Measurements from ENCODE around the gene RBM43. TPM values are rescaled to one million over a fixed set of nuclear protein-coding genes. Genes with fewer than 3 reads are reported as not detected.

RBM43 gene
- total RNA-seq, 4 donors from 2014 or later, result 0.51 to 1.9 (median 0.92) TPM

DNA sequence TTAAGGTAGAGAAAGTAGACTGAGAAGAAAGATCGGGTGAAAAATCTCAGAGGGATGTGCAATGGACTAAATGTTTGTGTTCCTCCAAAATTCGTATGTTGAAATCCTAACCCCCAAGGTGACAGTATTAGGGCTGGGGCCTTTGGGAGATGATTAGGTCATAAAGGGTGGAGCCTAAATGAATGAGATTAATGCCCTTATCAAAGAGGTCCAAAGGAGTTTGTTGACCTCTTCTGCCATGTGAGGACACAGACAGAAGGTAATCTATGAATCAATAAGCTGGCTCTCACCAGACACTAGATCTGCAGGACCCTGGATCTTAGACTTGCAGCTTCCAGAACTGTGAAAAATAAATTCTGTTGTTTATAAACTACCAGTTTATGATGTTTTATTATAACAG is 30.5 kb upstream of the RBM43 start:
- H3K4me3 ChIP-seq, result no peak overlapping the region
- H3K4me1 ChIP-seq, result no peaks in the 10 kb centered on the region
- no peak for DNase-seq
- in situ Hi-C loops (cut with MboI; ENCODE audit: low sequenced_read_pairs in 4 of 4), result no loop called here
- no peaks in the 10 kb centered on the region for H3K27me3 ChIP-seq
- no peaks in the 10 kb centered on the region for H3K36me3 ChIP-seq
- H3K27ac ChIP-seq, result no peak overlapping the region
- intact Hi-C loops (cut with DNase I; ENCODE audit: low total_unique reads), result no loop called here
- ATAC-seq, result no peak
- no peaks in the 10 kb centered on the region for H3K9me3 ChIP-seq
- TF ChIP-seq POLR2A (IDR thresholded peaks at IDR 0.05), result no peak
- TF ChIP-seq, protein P1, sequence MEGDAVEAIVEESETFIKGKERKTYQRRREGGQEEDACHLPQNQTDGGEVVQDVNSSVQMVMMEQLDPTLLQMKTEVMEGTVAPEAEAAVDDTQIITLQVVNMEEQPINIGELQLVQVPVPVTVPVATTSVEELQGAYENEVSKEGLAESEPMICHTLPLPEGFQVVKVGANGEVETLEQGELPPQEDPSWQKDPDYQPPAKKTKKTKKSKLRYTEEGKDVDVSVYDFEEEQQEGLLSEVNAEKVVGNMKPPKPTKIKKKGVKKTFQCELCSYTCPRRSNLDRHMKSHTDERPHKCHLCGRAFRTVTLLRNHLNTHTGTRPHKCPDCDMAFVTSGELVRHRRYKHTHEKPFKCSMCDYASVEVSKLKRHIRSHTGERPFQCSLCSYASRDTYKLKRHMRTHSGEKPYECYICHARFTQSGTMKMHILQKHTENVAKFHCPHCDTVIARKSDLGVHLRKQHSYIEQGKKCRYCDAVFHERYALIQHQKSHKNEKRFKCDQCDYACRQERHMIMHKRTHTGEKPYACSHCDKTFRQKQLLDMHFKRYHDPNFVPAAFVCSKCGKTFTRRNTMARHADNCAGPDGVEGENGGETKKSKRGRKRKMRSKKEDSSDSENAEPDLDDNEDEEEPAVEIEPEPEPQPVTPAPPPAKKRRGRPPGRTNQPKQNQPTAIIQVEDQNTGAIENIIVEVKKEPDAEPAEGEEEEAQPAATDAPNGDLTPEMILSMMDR (IDR thresholded peaks at IDR 0.05 in 4 of 5, conservative IDR thresholded peaks at IDR 0.05 in 1 of 5), result no peak

DNA sequence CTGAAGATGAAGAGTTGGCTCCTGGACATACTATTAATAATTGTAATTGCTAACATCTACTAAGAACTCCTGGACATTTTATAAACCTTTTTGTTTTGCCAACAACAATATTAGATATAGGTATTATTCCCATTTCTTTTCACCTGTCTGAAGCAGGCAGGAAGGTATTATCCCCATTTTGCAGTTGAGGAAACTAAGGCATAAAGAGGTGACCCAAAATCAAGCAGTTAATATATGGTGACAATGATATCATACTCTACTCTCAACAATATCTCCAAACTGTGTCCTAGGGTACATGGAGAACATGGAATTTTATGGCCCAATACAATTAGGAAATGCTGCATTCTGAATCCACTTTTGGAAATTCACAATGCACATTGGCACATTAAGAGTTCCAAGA is 29.6 kb upstream of the RBM43 start:
- no peaks in the 10 kb centered on the region for H3K4me1 ChIP-seq
- DNase-seq, result no peak
- H3K36me3 ChIP-seq, result no peaks in the 10 kb centered on the region
- H3K4me3 ChIP-seq, result no peak overlapping the region
- H3K27ac ChIP-seq, result no peak overlapping the region
- in situ Hi-C loops (cut with MboI; ENCODE audit: low sequenced_read_pairs in 4 of 4) (no loop called here), intact Hi-C loops (cut with DNase I; ENCODE audit: low total_unique reads) (no loop called here)
- no peak for TF ChIP-seq POLR2A (IDR thresholded peaks at IDR 0.05)
- TF ChIP-seq, protein P1 (IDR thresholded peaks at IDR 0.05 in 4 of 5, conservative IDR thresholded peaks at IDR 0.05 in 1 of 5), result no peak
- ATAC-seq, result no peak
- no peaks in the 10 kb centered on the region for H3K27me3 ChIP-seq
- H3K9me3 ChIP-seq, result no peaks in the 10 kb centered on the region

DNA sequence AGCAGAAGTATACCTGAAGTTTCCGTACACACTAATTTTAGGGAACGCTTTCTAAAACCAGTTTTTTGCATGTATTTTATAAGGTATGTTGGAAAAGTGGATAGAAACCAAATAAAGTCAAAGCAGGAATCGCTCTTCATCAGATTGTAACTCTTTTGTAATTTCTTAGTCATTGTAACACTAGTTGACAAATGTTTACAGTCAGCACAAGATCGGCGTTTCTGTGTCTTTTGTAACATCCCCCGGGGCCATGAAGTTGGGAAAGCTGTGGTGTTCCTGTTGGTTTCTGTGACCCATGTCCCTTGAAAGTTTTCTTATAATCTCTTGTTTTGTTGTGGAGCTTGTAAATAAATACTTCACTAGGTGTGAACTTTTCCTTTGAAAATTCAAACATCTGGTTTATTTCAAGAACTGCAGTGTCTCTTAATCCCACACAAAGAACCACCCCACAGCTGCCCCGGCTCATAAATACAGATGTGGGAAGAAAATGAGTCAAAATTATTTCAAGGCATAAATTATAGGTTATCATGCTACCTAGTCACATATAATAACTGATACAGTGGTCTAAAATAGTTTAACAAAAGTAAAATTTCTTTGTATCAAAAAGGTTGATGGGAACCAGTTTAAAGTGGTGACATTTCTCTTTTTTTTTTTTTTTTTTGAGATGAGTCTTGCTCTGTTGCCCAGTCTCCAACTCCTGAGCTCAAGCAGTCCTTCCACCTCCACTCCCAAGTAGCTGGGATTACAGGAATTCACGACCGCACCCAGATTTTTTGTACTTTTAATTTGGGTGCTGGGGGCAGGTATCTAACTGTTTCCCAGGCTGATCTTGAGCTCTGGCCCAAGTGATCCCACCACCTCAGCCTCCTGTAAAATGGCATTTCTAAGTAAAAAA is 28.6 kb upstream of the RBM43 start:
- DNase-seq, result peak; percentile 34 to 60

DNA sequence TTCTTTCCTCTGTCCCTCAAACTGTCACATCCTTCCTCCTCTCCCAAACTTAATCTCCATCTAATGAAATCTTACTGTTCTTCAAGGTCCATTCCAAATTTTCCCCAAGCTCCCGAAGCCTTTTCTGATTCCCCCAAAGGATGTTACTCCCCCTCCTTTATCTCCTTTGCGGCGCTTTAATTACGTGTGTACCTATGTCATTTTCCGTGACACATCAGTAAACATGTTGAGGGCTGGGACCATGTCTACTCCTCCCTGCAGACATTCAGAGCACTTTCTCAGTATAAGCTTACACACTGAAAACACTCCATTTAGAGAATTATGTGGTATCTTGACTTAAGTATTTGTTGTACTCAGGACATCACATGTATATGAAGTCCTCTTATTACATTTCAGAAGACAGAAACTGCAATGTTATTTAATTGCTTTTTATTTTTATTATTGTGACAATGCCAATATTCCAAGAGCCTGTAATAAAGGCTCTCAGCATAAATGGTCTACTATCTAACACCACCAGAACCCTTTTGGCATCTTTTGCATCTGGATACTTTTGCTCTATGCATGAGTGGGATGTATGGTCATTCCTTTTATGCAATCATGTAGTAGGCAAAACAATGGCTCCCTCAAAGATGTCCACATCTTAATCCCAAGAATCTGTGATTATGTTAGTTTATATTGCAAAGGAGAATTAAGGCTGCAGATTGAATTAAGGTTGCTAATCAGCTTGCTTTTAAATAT is 26.0 kb upstream of the RBM43 start:
- Histone ChIP-seq H3K27ac (no peak overlapping the region), H3K9me3 (no peaks in the 10 kb centered on the region), H3K4me1 (no peaks in the 10 kb centered on the region), H3K27me3 (no peaks in the 10 kb centered on the region), H3K4me3 (no peak overlapping the region), H3K36me3 (no peaks in the 10 kb centered on the region)
- TF ChIP-seq, protein P1 (IDR thresholded peaks at IDR 0.05 in 4 of 5, conservative IDR thresholded peaks at IDR 0.05 in 1 of 5), result no peak
- no peak for TF ChIP-seq POLR2A (IDR thresholded peaks at IDR 0.05)
- ATAC-seq, result no peak
- DNase-seq, result no peak
- in situ Hi-C loops (cut with MboI; ENCODE audit: low sequenced_read_pairs in 4 of 4), result no loop called here
- intact Hi-C loops (cut with DNase I; ENCODE audit: low total_unique reads), result no loop called here

More for the DNA sequence above, 28.6 kb upstream of the RBM43 start:
- no peaks in the 10 kb centered on the region for H3K36me3 ChIP-seq
- no peaks in the 10 kb centered on the region for H3K9me3 ChIP-seq
- no peaks in the 10 kb centered on the region for H3K27me3 ChIP-seq
- H3K4me3 ChIP-seq, result peak overlapping the region; percentile 65 to 82 (median 70)
- intact Hi-C loops (cut with DNase I; ENCODE audit: low total_unique reads), result no loop called here
- TF ChIP-seq POLR2A (IDR thresholded peaks at IDR 0.05), result no peak
- TF ChIP-seq, protein P1 (IDR thresholded peaks at IDR 0.05 in 4 of 5, conservative IDR thresholded peaks at IDR 0.05 in 1 of 5), result no peak
- ATAC-seq, result peak; percentile 55 to 75
- in situ Hi-C loops (cut with MboI; ENCODE audit: low sequenced_read_pairs in 4 of 4), result no loop called here
- H3K4me1 ChIP-seq, result no peaks in the 10 kb centered on the region
- H3K27ac ChIP-seq, result peak overlapping the region; percentile 71 to 84 (median 78)
